HepG2 (cell line): ENCODE measurements around the gene MDP1. TPM values are rescaled to one million over a fixed set of nuclear protein-coding genes. Genes with fewer than 3 reads are reported as not detected.

Experiments
- ASH2L ChIP-seq: fragments of 300-600, 200-600 bp; sonication (generic); IDR thresholded peaks from 2 replicates; pipeline ENCODE4 v1.7.0; 2017; ENCODE audit warnings: low read depth, mild to moderate bottlenecking, moderate library complexity, mixed read lengths, low read length; ENCODE audit not compliant: insufficient read length
- ATF6 ChIP-seq: sonication (generic); formaldehyde crosslinking; conservative IDR thresholded peaks from 2 replicates; pipeline ENCODE4 v1.4.0; 2020; ENCODE audit warnings: missing genetic modification reagents
- BORCS8-MEF2B ChIP-seq: sonication (generic); formaldehyde crosslinking; IDR thresholded peaks from 2 replicates; pipeline ENCODE4 v1.8.0; 2022; ENCODE audit warnings: mild to moderate bottlenecking, missing genetic modification reagents
- DMTF1 ChIP-seq: sonication (generic); formaldehyde crosslinking; IDR thresholded peaks from 2 replicates; pipeline ENCODE4 v1.4.0; 2020; ENCODE audit warnings: mild to moderate bottlenecking, missing genetic modification reagents
- DNMT3B ChIP-seq: conservative IDR thresholded peaks from 2 replicates; pipeline ENCODE4 v1.6.1; 2016; ENCODE audit warnings: missing biosample characterization, control low read depth
- KAT7 ChIP-seq: IDR thresholded peaks from 2 replicates; pipeline ENCODE4 v1.6.1; 2018; ENCODE audit warnings: borderline replicate concordance, missing compliant biosample characterization
- PCBP1 ChIP-seq: fragments of 200-400 bp; formaldehyde crosslinking; IDR thresholded peaks from 2 replicates; pipeline ENCODE4 v1.6.1; 2017; ENCODE audit warnings: mild to moderate bottlenecking, low read depth, low read length, borderline replicate concordance
- SP5 ChIP-seq: IDR thresholded peaks from 2 replicates; pipeline ENCODE4 v1.6.1; 2016; ENCODE audit warnings: low read depth, borderline replicate concordance
- ZBED4 ChIP-seq: sonication (generic); formaldehyde crosslinking; IDR thresholded peaks from 2 replicates; pipeline ENCODE4 v1.4.0; 2020; ENCODE audit warnings: missing genetic modification reagents, borderline replicate concordance
- ZIK1 ChIP-seq: sonication (generic); formaldehyde crosslinking; IDR thresholded peaks from 2 replicates; pipeline ENCODE4 v1.5.0; 2020; ENCODE audit warnings: mild to moderate bottlenecking, low read depth, missing genetic modification reagents, borderline replicate concordance
- ZNF326 ChIP-seq: sonication (generic); formaldehyde crosslinking; IDR thresholded peaks from 2 replicates; pipeline ENCODE4 v1.4.0; 2020; ENCODE audit warnings: missing genetic modification reagents, borderline replicate concordance
- ZNF431 ChIP-seq: sonication (generic); formaldehyde crosslinking; IDR thresholded peaks from 2 replicates; pipeline ENCODE4 v1.9.0; 2022; ENCODE audit warnings: missing genetic modification reagents, low read depth, mild to moderate bottlenecking, borderline replicate concordance
- polyA plus RNA-seq, 8 experiments: library from polyadenylated mRNA; depleted of rRNA in 3 of 8; stranded (reverse) in 7 of 8; unstranded in 1 of 8; fragments of >200 nt; fragmentation: Illumina TruSeq in 4 of 8; extraction: Trizol in 4 of 8; gene quantifications; 2 replicates each; pipeline versions ENCODE4 v1.2.1 to v1.2.3, GENCODE V29; 2011 to 2016; ENCODE audit warnings: low read depth in 4 of 8, missing spikeins in 1 of 8, mixed read lengths in 1 of 8; ENCODE audit not compliant: insufficient read depth in 1 of 8
- total RNA-seq, 5 experiments: library from RNA; depleted of rRNA; stranded (reverse); fragments of >200 nt; fragmentation: Illumina TruSeq; extraction: Trizol; gene quantifications; 2 replicates each; pipeline ENCODE4 v1.2.3, GENCODE V29; 2016; ENCODE audit warnings: low read depth in 1 of 5
- TF ChIP-seq, protein P1 (sequence below): IDR thresholded peaks from 2 replicates; pipeline ENCODE4 v1.6.1; 2016; ENCODE audit warnings: low read depth
- TF ChIP-seq, protein P2 (sequence below): sonication (generic); formaldehyde crosslinking; IDR thresholded peaks from 2 replicates; pipeline ENCODE4 v1.4.0; 2020; ENCODE audit warnings: missing genetic modification reagents

The MDP1 gene
- total and polyA plus RNA-seq, 2 of the 13 experiments (the other 11 are each of a cell fraction or from before 2014, with no cell fraction given): 44.1 to 48.7 TPM

DNA sequence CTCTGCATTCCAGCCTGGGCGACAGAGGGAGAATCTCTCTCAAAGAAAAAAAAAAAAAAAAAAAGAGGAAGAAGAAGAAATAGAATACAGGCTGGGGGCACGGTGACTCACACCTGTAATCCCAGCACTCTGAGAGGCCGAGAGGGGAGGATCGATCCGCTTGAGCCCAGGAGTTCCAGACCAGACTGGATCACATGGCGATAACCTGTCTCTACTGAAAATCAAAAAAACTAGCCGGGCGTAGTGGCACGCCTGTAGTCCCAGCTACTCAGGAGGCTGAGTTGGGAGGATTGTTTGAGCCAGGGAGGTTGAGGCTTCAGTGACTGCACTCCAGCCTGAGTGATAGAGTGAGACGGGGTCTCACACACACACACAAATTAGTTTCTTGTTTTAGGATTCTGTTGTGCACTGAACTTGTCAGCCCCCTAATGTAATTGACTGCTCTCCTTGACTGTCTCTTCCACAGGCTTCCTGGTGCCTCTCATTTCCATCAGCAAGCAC lies 27.5 kb upstream of the MDP1 start (continued):
- TF ChIP-seq ATF6 (CRISPR knock-in tag) (no peak), ZNF431 (CRISPR knock-in tag) (no peak), PCBP1 (no peak), DNMT3B (CRISPR knock-in tag) (no peak), DMTF1 (no peak), KAT7 (peak; percentile 29; the same call in 1 of the 2 replicates), BORCS8-MEF2B (CRISPR knock-in tag) (no peak), ZNF326 (CRISPR knock-in tag) (no peak), ZBED4 (no peak; the same call in 1 of the 2 replicates), ASH2L (no peak), SP5 (CRISPR knock-in tag) (no peak), ZIK1 (no peak)
- TF ChIP-seq, protein P1, sequence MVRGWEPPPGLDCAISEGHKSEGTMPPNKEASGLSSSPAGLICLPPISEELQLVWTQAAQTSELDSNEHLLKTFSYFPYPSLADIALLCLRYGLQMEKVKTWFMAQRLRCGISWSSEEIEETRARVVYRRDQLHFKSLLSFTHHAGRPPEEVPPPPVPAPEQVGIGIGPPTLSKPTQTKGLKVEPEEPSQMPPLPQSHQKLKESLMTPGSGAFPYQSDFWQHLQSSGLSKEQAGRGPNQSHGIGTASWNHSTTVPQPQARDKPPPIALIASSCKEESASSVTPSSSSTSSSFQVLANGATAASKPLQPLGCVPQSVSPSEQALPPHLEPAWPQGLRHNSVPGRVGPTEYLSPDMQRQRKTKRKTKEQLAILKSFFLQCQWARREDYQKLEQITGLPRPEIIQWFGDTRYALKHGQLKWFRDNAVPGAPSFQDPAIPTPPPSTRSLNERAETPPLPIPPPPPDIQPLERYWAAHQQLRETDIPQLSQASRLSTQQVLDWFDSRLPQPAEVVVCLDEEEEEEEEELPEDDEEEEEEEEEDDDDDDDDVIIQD (CRISPR knock-in tag): no peak
- TF ChIP-seq, protein P2, sequence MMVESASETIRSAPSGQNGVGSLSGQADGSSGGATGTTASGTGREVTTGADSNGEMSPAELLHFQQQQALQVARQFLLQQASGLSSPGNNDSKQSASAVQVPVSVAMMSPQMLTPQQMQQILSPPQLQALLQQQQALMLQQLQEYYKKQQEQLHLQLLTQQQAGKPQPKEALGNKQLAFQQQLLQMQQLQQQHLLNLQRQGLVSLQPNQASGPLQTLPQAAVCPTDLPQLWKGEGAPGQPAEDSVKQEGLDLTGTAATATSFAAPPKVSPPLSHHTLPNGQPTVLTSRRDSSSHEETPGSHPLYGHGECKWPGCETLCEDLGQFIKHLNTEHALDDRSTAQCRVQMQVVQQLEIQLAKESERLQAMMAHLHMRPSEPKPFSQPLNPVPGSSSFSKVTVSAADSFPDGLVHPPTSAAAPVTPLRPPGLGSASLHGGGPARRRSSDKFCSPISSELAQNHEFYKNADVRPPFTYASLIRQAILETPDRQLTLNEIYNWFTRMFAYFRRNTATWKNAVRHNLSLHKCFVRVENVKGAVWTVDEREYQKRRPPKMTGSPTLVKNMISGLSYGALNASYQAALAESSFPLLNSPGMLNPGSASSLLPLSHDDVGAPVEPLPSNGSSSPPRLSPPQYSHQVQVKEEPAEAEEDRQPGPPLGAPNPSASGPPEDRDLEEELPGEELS: peak; percentile 7; the same call in 1 of the 2 replicates
